ELR (cell line): ENCODE measurements around the gene MRPL21.
"Not testable (repeated sequence)": the region's sequence is repeated elsewhere in the genome, so short reads cannot be mapped to it uniquely, and the experiment has no call there.

Experiments used
- DNase-seq: peaks from one replicate; pipeline ENCODE4 v3.0.0-alpha.2; 2015; ENCODE audit warnings: low read depth

Gene MRPL21

DNA sequence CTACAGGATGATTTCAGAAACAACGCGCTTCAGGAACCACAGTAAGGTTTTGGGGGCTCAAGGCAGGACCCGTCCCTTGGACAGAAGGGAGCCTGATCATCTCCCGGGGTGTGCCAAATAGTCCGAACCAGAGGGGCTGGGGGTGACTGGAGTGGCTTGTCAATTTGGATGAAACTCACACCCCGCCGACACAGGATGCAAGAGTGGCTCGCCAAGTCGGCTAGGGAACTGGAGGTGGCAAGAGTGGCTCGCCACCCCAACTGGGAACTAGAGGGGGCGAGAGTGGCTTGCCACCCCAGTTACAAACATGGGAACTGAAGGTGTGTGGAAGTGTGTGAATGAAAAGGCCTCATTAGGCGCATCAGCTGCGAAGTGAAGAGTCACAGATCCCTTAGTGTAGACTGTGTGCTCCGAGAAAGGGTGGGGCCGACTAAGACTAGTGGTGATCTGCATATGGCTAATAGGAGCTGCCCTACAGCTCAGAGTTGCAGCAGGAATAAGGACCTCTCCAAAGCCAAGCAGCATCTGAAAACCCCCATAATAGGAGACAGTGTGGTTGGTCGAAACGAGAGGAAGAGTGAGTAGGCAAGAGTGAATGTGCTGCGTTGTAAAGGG lies 35.3 kb downstream of the MRPL21 start:
- no peak for DNase-seq

DNA sequence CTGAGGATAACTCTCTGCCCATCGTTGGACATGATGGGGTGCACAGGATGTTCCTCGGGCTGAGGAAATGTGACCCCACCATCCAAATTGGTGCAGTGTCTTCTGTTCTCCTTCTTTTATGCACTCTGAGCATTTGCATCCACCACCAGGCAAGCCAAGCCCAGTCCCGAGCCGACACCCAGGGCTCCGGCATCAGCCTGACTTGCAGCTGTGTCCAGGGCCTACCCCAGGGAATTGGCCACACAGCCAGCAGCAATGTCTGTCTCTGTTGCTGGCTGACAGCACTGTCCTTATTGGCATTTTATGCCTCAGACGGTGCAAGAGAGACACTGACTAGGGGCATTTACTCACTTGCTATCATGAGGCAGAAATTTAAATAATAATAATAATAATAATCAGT lies 36.6 kb downstream of the MRPL21 start:
- DNase-seq, result no peak

DNA sequence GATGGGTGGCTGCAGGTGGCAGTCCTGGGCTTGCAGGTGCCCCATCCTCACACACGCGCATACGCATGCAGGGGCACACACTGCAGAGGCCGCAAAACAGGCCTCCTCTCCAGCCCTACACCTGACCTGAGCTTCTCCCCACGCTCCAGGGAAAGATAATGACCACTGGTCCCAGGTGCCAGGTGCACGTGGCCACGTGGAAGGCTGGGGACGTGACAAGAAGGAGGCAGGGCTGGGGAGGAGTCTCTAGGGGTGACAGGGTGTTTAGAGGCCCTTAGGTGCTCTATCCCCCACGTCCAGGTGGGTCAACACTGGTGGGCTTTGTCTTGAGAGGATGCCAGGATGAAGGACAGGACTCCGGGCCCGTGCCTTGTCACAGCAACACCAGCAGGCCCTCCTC lies 38.4 kb downstream of the MRPL21 start:
- no peak for DNase-seq

DNA sequence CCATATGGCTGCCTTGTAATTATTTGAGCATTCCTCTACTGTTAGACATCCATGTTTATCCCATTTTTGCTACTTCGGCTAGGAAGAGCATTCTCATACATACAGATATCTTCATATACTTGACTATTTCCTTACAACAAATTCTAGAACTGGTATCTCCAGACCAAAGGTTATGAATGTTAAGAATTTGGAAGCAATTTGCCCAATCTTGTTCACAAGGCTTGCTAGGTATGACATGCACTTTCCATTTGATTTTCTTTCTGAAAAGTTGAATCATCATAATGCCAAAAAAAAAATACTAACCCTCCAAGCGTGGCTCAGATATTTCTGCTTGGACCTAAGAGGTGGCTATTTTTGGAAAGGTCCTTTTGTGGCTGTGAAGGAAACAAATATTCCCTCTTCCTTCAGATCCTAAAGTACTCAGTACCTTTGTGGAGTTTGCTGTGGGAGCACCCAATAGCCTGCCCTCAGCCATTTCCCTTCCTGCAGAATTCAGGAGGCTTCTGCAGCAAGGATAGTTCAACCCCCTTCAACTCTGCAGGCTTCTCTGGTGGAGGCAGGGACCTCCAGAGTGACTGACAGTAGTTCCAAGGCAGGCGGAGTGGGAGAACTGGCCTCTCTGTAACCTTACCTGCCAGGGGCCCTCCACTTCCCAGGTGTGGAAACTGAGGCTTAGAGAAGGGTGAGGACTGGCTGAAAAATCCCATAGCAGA lies 39.9 kb downstream of the MRPL21 start:
- no peak for DNase-seq

DNA sequence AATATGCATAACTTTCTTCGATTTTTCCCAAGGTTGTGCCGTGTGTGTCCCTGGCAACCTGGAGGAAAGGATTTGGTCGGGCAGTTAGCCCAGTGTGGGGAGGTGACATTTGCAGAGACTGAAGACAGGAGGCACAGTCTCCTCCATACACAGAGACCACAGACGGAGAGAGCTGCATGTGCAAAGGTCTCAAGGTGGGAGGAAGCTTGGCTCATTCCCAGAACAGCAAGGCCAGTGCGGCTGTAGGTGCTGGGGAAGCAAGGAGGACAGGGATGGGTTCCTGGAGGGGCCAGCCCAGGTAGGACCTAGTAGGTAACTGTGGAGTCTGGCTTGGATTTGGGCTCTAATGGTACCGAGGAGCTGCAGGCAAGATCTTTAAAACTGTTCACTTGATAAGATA lies 41.2 kb downstream of the MRPL21 start:
- DNase-seq, result no peak

- DNase-seq, result no peak
Measured at GRCh38 chr11:68859123-68859522, 44.5 kb downstream of the MRPL21 start.

GRCh38 chr11:68857037-68857586 lies 46.5 kb downstream of the MRPL21 start:
- peak; percentile 9 for DNase-seq

DNA sequence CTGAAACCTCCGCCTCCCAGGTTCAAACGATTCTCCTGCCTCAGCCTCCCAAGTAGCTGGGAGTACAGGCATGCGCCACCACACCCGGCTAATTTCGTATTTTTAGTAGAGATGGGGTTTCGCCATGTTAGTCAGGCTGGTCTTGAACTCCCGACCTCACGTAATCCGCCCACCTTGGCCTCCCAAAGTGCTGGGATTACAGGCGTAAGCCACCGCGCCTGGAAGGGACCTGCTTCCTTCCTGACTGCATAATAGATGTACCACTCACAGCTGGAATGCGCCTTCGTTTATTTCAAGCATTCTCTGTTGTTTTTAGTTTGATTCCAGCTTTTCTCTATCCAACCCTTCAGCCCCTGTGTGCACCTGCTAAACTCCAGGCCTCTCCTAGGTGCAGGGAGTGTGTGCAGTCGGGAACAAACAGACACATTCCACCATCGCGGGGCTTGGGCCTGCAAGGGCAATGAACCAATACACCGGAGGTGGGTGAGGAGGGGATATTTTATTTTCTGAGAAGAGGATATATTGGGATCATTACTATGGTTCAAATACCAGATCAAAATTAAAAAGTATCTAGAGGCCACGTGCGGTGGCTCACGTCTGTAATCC lies 47.1 kb downstream of the MRPL21 start:
- not testable (repeated sequence) for DNase-seq

- DNase-seq, result peak; percentile 34
Measured at GRCh38 chr11:68855205-68855981, 48.2 kb downstream of the MRPL21 start.

DNA sequence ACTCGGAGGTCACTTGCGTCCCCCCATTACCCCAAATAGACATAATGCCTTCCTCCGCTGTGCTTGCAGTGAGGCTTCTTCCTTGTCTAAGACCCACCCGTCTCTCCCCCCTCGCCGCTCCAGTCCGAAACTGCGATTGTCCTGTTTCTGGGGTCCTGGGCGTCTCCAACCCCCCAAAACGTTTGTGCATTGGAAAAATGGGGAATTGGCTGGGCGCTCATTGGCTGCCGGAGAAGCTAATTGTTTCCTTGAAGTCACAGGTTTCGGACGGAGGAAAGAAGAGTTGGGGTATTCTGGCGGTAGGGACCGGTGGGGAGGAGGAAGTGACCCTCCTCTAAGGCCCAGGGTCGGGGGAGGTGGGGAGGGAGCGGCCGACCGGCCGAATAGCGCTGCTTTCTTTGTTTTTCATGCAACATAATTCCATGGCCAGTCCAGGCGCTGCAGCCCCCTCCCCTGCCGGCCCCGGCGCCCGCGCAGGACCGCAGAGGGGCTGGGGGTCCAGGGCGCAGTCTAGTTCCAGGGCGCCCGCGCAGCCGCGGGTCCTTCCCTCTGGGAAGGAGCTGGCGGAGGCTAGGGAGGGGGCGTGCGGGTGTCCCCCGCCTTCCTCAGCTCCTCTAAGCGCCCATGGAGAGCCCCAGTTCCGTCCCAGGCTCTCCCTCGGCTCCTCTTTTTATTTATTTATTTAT lies 49.2 kb downstream of the MRPL21 start:
- DNase-seq, result no peak

- DNase-seq, result no peak
Measured at GRCh38 chr11:68852628-68853027, 51.0 kb downstream of the MRPL21 start.

GRCh38 chr11:68848429-68848828 lies 55.2 kb downstream of the MRPL21 start:
- no peak for DNase-seq

DNA sequence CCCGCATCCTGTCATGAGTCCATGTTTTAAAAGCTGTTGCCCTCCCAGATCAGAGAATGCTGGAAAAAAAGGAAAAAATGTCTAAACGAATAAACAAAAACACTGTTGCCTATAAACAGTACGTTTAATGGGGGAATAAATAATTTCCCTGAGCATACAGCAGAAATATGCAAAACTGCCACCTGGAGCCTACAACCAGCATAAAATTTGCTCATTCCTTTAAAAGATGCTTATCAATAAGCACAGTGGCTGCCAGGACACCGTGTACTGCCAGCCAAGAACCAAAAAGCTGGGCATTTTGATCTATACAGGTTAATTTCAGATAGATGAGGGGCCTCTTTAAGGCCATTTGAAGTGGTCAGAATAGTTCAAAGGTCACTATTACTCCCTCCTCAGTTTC lies 56.2 kb downstream of the MRPL21 start:
- no peak for DNase-seq

DNA sequence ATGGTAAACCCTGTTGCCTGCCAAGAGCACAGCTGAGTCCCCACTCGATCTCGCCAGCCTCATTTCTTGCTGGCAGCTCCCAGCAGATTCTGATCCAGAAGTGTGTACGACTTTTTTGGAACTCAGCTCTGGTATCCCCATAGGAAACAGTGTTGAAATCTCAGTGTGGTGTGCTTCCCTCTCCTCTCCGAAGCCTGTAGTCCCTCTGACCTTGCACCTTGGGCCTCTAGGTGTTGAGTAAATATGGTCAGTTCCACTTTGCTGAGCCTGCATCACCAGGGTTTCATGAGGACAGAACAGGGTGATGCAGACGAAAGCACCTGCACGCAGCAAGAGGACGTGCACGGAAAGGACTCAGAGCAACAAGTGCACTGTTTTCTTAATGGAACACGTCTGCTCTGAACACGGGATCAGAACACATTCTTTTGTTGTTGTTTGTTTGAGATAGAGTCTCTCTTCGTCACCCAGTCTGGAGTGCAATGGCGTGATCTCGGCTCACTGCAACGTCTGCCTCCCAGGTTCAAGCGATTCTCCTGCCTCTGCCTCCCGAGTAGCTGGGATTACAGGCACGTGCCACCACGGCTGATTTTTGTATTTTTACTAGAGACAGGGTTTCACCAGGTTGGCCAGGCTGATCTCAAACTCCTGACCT lies 58.2 kb downstream of the MRPL21 start:
- DNase-seq, result no peak

DNA sequence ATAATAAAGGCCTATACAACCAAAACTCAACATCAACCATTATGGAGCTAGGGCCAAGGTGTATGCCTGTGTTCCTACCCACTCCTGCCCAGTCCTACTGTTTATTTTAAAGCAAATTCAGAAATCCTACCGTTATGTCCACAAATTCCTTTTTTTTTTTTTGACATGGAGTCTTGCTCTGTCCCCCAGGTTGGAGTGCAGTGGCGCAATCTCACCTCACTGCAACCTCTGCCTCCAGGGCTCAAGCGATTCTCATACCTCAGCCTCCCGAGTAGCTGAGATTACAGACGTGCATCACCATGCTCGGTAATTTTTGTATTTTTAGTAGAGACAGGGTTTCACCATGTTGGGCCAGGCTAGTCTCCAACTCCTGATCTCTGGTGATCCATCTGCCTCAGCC lies 58.8 kb downstream of the MRPL21 start:
- DNase-seq, result no peak

DNA sequence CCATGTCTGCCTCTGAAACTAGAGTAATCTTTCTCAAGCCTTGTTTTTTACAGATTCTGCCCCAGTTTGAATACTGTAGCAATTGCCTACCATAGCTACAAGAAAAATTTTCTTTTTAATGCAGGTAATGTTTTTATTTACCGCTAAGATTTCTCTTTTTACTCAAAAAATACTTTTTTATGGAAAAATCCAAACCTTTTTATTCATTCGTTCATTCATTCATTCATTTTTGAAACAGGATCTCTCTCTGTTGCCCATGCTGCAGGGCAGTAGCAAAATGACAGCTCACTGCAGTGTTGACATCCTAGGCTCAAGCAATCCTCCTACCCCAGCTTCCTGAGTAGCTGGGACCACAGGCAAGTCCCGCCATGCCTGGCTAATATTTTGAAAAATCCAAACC lies 59.3 kb downstream of the MRPL21 start:
- no peak for DNase-seq

- no peak for DNase-seq
Measured at GRCh38 chr11:68843703-68844312, 59.8 kb downstream of the MRPL21 start.

- peak; percentile 25 for DNase-seq
Measured at GRCh38 chr11:68843052-68843561, 60.5 kb downstream of the MRPL21 start.

- no peak for DNase-seq
Measured at GRCh38 chr11:68842427-68843051, 61.1 kb downstream of the MRPL21 start.
